Lower lobe of right lung (tissue), 2 donors: ENCODE data around the gene LTA. TPM values are rescaled to one million over a fixed set of nuclear protein-coding genes. Genes with fewer than 3 reads are reported as not detected.

Source experiments
- ATAC-seq, 2 donors: fragments of 200-7000 bp; cut with Tn5 transposase; one replicate each; pipeline ENCODE4 v1.9.1; 2020 to 2022; ENCODE audit warnings: mild to moderate bottlenecking in 2 of 2, moderate library complexity in 2 of 2
- DNase-seq: peaks from one replicate; pipeline ENCODE4 v3.0.0-alpha.2; 2020
- H3K27ac ChIP-seq: fragments of 200-600 bp; one replicate; pipeline ENCODE4 v1.8.0; 2022
- H3K27me3 ChIP-seq: fragments of 200-600 bp; one replicate; pipeline ENCODE4 v1.8.0; 2022; ENCODE audit warnings: low read depth
- H3K36me3 ChIP-seq: fragments of 200-600 bp; one replicate; pipeline ENCODE4 v1.8.0; 2022; ENCODE audit warnings: mild to moderate bottlenecking
- H3K4me1 ChIP-seq: fragments of 200-600 bp; one replicate; pipeline ENCODE4 v1.8.0; 2022
- H3K4me3 ChIP-seq: fragments of 200-600 bp; one replicate; pipeline ENCODE4 v1.8.0; 2022; ENCODE audit warnings: mild to moderate bottlenecking
- H3K9me3 ChIP-seq: fragments of 200-600 bp; one replicate; pipeline ENCODE4 v1.8.0; 2022
- CTCF ChIP-seq: fragments of 200-600 bp; IDR thresholded peaks from one replicate; pipeline ENCODE4 v1.8.0; 2022; ENCODE audit warnings: antibody characterized with exemption, mild to moderate bottlenecking
- intact Hi-C: fragments of 100-400 bp; cut with DNase I; formaldehyde crosslinking; loops from one replicate; pipeline ENCODE4 v1.11.0; 2022
- total RNA-seq: library from RNA; stranded (reverse); fragmentation: NEBNext Ultra II Directional; extraction: Animal tissue kit (Norgen Biotek cat#: 25700); gene quantifications from one replicate; pipeline ENCODE4 v1.2.1, GENCODE V29; 2021
- donor health status: DM: no; HTN: yes; CAD: no; lungs with severe emphysema.

Gene LTA
- total RNA-seq, 1 donor from 2014 or later, result not detected

- Histone ChIP-seq H3K36me3 (peaks cover 85% of the 10 kb centered on the region), H3K4me3 (no peak overlapping the region), H3K27me3 (no peaks in the 10 kb centered on the region), H3K9me3 (no peaks in the 10 kb centered on the region), H3K4me1 (no peaks in the 10 kb centered on the region), H3K27ac (no peak overlapping the region)
- intact Hi-C loops, result no loop called here
- no peak for TF ChIP-seq CTCF
- no peak for DNase-seq
- no peak for ATAC-seq
Observed at GRCh38 chr6:31532644-31533454, 39.2 kb upstream of the LTA start.

GRCh38 chr6:31533455-31533841 is 38.6 kb upstream of the LTA start:
- Histone ChIP-seq H3K36me3 (peaks cover 91% of the 10 kb centered on the region), H3K4me1 (peaks cover 2% of the 10 kb centered on the region), H3K9me3 (no peaks in the 10 kb centered on the region), H3K27me3 (no peaks in the 10 kb centered on the region), H3K4me3 (no peak overlapping the region), H3K27ac (no peak overlapping the region)
- no peak for TF ChIP-seq CTCF
- intact Hi-C loops, result no loop called here
- ATAC-seq, result no peak
- no peak for DNase-seq

GRCh38 chr6:31534011-31534410 is 38.1 kb upstream of the LTA start:
- Histone ChIP-seq H3K27ac (no peak overlapping the region), H3K9me3 (no peaks in the 10 kb centered on the region), H3K4me3 (no peak overlapping the region), H3K36me3 (peaks cover 97% of the 10 kb centered on the region), H3K4me1 (peaks cover 8% of the 10 kb centered on the region), H3K27me3 (no peaks in the 10 kb centered on the region)
- no peak for TF ChIP-seq CTCF
- no peak for ATAC-seq
- intact Hi-C loops, result no loop called here
- no peak for DNase-seq

GRCh38 chr6:31534521-31535040 is 37.5 kb upstream of the LTA start:
- intact Hi-C loops, result no loop called here
- no peak for TF ChIP-seq CTCF
- no peak overlapping the region for H3K27ac ChIP-seq
- H3K27me3 ChIP-seq, result no peaks in the 10 kb centered on the region
- peaks cover 13% of the 10 kb centered on the region for H3K4me1 ChIP-seq
- DNase-seq, result no peak
- H3K9me3 ChIP-seq, result no peaks in the 10 kb centered on the region
- H3K36me3 ChIP-seq, result peaks cover 100% of the 10 kb centered on the region
- ATAC-seq, result no peak
- no peak overlapping the region for H3K4me3 ChIP-seq

GRCh38 chr6:31535538-31536324 is 36.4 kb upstream of the LTA start:
- ATAC-seq, result no peak

More at GRCh38 chr6:31535538-31536324, 36.4 kb upstream of the LTA start:
- H3K27ac ChIP-seq, result no peak overlapping the region
- no peaks in the 10 kb centered on the region for H3K27me3 ChIP-seq
- no peak for TF ChIP-seq CTCF
- no peaks in the 10 kb centered on the region for H3K9me3 ChIP-seq
- intact Hi-C loops, result no loop called here
- no peak for DNase-seq
- peaks cover 25% of the 10 kb centered on the region for H3K4me1 ChIP-seq
- H3K4me3 ChIP-seq, result no peak overlapping the region
- H3K36me3 ChIP-seq, result peaks cover 97% of the 10 kb centered on the region
